ENCODE results near the gene PARP3. TPM values are rescaled to one million over a fixed set of nuclear protein-coding genes. Genes with fewer than 3 reads are reported as not detected.

Gene PARP3
- total RNA-seq, 1 donor from 2014 or later = 18.1 TPM

DNA sequence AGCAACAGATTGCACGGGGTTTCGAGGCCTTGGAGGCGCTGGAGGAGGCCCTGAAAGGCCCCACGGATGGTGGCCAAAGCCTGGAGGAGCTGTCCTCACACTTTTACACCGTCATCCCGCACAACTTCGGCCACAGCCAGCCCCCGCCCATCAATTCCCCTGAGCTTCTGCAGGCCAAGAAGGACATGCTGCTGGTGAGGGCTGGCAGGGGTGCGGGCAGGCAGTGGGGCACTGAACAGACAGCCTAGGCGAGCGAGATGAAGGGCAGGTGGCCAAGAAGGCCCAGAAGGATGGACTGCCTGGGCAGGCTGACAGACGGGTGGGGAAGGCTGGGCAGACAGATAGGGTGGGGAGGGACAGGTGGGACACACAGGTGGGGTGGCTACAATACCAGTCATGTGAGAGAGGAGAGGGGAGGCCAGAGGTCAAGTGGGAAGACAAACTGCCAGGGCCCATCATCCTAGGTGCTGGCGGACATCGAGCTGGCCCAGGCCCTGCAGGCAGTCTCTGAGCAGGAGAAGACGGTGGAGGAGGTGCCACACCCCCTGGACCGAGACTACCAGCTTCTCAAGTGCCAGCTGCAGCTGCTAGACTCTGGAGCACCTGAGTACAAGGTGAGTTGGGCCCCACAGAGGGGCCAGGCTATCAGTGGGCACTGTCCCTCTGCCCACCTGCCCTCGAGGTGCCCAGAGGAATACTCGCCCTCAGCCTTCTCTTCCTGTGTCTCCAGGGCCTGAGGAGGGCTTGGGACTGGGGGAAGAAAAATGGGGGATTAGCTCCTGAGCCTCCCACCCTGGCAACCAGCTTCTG lies 3.1 kb downstream of the PARP3 start:
- intact Hi-C loops (cut with DNase I) = no loop called here
- DNase-seq = peak; percentile 32
- no peak for ATAC-seq (ENCODE audit: poor library complexity)

DNA sequence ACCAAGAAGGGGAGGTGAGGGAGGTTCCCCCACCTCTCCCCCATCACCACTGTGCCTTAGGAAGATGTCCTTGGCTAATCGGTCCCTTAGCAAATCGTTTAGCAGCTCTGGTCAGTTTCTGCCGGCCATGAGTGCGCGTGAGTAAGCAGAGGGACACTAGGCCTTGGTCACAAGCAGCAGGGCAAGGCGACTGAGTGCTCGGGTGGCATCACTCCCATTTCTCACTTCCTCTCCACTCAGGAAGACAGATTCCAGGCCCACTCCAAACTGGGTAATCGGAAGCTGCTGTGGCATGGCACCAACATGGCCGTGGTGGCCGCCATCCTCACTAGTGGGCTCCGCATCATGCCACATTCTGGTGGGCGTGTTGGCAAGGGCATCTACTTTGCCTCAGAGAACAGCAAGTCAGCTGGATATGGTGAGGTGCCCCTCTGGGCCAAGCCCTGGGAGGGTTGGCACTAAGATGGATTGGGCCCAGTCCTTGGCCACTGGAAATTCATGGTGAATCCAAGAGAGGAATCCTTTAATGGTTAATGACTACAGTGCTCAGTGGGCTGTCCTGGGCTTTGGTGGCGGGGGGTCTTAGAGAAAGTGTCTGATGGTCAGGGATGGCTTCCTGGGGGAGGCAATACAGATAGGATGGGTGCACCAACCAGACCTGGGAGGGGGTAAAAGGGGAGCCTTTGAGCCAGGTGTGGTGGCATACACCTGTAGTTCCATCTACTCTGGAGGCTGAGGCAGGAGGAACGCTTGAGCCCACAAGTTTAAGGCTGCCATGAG lies 4.0 kb downstream of the PARP3 start:
- intact Hi-C loops (cut with DNase I) = no loop called here
- ATAC-seq (ENCODE audit: poor library complexity) = no peak
- DNase-seq = no peak

DNA sequence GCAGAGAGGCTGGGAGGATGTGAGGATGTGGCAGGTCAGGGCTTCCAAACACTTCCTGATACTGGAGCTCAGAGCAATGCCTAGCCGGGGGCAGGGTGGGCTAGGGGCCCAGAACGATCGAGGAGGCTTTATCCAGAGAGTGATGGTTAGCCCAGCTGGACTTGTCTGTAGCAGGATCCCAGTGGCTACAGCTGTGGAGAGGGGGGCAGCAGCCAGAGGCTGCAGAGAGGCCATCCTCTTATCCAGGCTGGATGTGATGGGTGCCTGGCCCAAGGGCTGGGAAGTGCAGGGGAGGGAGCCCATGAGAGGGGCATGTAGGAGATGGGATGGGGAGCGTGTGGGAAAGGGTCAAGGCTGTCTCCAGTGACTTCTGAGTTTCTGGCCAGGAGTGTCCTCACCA lies 4.6 kb downstream of the PARP3 start:
- peak; percentile 29 for DNase-seq
- intact Hi-C loops (cut with DNase I) = no loop called here

DNA sequence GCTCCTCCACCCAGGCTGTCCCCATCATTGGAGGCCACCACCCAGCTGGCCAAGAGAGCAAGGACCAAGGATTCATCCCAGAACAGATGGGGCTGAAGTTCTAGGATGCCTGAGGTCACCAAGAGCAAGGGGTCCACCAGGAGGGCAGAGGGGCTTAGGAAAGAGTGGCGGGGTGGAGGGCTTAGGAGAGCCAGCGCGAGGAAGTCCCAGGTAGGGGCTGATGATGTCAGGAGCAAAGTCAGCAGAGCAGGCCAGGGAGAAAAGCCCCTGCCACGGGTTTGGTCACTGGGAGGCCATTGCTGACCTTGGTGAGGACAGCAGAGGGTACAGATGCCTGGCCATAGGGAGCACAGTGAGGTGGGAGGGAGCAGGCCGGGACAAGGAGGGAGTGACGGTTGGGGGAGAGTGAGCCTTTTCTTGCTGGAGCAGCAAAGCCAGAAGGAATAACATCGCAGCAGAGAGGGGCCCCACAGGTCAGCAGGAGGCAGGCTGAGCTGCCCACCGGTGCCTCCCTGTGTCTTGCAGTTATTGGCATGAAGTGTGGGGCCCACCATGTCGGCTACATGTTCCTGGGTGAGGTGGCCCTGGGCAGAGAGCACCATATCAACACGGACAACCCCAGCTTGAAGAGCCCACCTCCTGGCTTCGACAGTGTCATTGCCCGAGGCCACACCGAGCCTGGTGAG lies 5.2 kb downstream of the PARP3 start:
- peak; percentile 15 for DNase-seq
- intact Hi-C loops (cut with DNase I) = no loop called here
- no peak for ATAC-seq (ENCODE audit: poor library complexity)

More for the DNA sequence above, 4.6 kb downstream of the PARP3 start:
- no peak for ATAC-seq (ENCODE audit: poor library complexity)

DNA sequence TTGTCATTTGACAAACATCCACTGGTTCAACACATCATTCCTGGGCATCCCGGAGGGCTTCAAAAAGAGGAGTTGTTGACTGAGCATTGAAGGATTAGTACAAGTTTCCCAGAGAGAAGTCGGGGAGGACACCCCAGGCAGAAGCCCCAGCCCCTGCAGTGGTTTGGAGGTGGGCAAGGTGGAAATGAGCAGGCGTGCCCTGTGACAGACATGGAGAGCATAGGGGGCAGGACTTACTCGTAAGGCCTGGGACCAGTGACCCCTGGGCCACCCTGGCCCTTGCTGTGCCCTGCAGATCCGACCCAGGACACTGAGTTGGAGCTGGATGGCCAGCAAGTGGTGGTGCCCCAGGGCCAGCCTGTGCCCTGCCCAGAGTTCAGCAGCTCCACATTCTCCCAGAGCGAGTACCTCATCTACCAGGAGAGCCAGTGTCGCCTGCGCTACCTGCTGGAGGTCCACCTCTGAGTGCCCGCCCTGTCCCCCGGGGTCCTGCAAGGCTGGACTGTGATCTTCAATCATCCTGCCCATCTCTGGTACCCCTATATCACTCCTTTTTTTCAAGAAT lies 5.9 kb downstream of the PARP3 start:
- intact Hi-C loops (cut with DNase I) = no loop called here
- ATAC-seq (ENCODE audit: poor library complexity) (no peak), DNase-seq (peak; percentile 22)

DNA sequence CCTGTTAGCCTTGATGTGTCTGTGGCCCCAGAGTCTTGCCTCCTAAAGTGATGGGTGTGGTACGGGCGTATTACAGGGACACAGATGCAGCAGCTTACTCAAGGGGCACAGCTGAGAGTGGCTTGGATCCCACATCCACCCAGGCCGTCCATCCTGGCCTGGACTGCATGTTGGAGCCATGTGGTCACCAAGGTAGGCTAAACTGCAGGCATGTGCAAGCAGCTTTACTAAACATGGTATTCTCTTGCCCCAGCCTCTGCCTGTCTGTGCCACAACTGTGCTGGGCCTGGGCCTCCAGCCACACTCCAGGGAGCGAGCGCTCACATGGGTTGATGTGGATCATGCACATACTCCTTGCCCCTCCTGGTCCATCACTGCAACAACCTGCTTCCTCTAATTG lies 7.0 kb downstream of the PARP3 start:
- intact Hi-C loops (cut with DNase I) = no loop called here
- peak; percentile 20 for DNase-seq
- ATAC-seq (ENCODE audit: poor library complexity) = no peak

DNA sequence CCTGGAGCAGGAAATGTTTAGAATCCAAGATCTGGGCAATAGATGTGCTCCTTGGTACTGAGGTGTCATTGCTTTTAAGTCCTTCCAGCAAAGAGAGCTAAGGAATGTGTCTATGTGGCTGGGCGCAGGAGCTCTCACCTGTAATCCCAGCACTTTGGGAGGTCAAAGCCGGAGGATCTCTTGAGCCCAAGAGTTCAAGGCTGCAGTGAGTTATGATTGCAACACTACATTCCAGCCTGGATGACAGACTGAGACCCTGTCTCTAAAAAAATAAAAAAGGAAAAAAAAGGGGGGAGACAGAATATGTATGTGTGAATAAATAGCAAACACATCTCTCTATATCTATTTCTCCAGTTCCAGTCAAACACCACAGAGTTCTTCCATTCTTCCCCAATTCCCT lies 8.7 kb downstream of the PARP3 start:
- intact Hi-C loops (cut with DNase I) = no loop called here
- DNase-seq = no peak
- no peak for ATAC-seq (ENCODE audit: poor library complexity)

DNA sequence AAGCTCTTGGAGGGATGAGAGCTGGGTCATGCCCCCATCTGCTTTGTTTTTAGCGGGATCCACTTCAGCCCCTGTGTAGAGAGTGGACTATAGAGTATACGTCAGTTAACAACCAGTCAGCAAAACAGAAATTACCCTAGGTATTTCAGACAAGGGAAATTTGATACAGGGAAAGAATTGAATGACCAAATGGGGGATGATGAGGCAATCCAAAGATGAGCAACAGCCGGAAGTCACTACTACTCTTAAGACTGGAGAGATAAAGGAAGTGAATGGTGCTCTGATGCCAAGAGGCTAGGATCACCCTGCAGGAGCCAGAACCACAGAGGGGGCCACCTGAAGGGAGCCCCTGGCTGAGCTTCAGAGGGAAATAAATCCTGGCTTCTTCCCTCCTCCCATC lies 11.3 kb downstream of the PARP3 start:
- no peak for ATAC-seq (ENCODE audit: poor library complexity)
- no peak for DNase-seq
- intact Hi-C loops (cut with DNase I) = no loop called here

DNA sequence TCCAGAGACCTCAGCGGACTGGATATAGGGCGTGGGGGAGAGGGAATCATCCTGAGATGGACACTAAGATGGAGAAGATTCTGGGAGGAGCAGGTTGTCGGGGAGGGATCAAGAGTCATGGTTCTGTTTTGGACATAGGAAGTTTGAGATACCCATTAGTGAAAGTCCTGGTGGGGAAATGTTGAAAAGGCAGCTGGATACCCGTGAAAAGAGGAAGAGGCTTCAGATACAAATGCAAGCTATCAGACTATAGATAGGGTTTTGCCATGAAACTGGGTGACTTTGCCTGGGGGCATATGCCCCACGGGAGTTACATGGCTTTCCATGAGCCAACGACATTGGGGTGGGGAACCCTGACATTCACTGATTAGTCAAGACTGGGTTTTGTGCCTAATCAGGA lies 11.9 kb downstream of the PARP3 start:
- no peak for ATAC-seq (ENCODE audit: poor library complexity)
- intact Hi-C loops (cut with DNase I) = no loop called here
- DNase-seq = no peak

DNA sequence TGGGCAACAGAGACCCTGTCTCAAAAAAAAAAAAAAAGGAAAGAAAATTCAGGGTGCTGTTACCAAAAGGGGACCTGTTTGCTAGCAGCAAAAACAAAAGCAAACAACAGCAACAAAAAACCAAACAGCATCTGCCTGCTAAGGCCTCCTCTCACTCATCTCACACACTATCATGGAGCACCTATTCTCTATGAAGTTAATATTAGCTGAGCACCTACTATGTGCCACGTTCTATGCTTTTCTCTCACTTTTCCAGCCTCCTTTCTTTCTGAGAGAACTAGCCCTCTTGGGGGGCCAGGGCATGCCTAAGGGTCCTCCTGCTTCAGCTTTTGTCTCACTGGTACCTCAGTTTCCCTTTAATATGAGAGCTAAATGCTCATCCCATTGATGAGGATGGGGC lies 12.6 kb downstream of the PARP3 start:
- DNase-seq = no peak
- intact Hi-C loops (cut with DNase I) = no loop called here
- ATAC-seq (ENCODE audit: poor library complexity) = no peak

DNA sequence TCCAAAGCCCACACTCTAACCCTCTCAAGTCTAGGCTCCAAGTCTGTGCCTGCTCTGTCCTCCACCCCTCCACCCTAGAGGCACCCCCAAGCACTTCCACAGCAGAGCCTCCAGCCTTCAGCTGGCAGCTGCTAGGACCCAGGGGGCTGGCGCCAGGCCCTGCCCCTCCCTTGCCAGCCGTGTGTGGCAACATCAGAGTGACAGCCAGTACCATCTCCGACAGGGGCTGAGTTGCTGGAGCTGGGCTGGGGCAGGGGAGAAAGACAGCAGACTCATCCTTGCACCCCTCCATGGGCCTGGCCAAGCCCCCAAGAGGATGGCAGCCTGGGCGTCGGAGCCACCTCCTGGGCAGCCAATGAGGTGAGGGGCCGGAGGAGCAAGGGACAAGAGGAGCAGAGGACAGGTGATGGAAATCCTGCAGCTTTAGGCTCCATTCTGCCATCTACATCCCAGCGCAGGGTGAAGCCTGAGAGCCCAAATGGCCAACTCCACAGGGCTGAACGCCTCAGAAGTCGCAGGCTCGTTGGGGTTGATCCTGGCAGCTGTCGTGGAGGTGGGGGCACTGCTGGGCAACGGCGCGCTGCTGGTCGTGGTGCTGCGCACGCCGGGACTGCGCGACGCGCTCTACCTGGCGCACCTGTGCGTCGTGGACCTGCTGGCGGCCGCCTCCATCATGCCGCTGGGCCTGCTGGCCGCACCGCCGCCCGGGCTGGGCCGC lies 13.2 kb downstream of the PARP3 start, which contains the start of gene GPR62:
Gene GPR62 (plus strand): TSS at position 207 of the 718 bp plus-strand sequence. CDS start 272 bp downstream, at position 479.
- intact Hi-C loops (cut with DNase I) = no loop called here
- DNase-seq (no peak), ATAC-seq (ENCODE audit: poor library complexity) (no peak)

DNA sequence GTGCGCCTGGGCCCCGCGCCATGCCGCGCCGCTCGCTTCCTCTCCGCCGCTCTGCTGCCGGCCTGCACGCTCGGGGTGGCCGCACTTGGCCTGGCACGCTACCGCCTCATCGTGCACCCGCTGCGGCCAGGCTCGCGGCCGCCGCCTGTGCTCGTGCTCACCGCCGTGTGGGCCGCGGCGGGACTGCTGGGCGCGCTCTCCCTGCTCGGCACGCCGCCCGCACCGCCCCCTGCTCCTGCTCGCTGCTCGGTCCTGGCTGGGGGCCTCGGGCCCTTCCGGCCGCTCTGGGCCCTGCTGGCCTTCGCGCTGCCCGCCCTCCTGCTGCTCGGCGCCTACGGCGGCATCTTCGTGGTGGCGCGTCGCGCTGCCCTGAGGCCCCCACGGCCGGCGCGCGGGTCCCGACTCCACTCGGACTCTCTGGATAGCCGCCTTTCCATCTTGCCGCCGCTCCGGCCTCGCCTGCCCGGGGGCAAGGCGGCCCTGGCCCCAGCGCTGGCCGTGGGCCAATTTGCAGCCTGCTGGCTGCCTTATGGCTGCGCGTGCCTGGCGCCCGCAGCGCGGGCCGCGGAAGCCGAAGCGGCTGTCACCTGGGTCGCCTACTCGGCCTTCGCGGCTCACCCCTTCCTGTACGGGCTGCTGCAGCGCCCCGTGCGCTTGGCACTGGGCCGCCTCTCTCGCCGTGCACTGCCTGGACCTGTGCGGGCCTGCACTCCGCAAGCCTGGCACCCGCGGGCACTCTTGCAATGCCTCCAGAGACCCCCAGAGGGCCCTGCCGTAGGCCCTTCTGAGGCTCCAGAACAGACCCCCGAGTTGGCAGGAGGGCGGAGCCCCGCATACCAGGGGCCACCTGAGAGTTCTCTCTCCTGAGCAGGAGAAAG lies 14.0 kb downstream of the PARP3 start:
- DNase-seq (peak; percentile 74), ATAC-seq (ENCODE audit: poor library complexity) (peak; percentile 84)
- intact Hi-C loops (cut with DNase I) = no loop called here

DNA sequence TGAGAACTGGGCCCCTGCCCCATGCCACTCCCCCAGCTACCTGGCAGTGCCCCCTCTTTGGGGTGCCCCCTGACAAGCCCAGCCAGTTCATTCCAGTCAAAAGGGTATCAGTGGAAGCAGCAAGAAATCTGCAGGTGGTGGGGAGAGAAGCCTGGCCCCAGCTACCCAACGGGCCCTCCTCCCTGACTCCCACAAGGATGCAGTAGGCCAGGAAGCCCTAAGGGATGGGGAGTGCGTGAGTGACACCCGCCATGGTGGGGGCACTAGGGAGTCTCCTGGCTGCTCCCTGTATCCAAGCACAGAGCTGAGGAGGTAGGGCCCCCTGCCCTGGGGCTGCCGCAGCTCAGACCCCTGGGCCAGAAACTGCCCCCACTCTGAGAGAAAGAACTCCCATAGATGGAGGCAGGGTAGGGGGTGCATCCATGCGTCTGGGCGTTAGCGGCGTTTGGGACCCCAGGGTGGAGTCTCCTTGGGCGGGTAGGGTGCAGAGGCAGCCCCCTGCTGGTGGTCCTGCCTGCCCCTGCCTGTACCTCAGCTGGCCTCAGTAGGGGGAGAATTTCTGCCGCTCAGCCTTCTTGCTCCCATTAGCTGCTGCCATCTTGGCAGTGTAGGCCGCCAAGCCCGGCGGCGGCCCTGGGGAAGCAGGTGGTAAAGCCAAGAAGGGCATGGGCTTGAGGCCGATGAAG lies 15.5 kb downstream of the PARP3 start:
- DNase-seq (no peak), ATAC-seq (ENCODE audit: poor library complexity) (no peak)
- intact Hi-C loops (cut with DNase I) = no loop called here

DNA sequence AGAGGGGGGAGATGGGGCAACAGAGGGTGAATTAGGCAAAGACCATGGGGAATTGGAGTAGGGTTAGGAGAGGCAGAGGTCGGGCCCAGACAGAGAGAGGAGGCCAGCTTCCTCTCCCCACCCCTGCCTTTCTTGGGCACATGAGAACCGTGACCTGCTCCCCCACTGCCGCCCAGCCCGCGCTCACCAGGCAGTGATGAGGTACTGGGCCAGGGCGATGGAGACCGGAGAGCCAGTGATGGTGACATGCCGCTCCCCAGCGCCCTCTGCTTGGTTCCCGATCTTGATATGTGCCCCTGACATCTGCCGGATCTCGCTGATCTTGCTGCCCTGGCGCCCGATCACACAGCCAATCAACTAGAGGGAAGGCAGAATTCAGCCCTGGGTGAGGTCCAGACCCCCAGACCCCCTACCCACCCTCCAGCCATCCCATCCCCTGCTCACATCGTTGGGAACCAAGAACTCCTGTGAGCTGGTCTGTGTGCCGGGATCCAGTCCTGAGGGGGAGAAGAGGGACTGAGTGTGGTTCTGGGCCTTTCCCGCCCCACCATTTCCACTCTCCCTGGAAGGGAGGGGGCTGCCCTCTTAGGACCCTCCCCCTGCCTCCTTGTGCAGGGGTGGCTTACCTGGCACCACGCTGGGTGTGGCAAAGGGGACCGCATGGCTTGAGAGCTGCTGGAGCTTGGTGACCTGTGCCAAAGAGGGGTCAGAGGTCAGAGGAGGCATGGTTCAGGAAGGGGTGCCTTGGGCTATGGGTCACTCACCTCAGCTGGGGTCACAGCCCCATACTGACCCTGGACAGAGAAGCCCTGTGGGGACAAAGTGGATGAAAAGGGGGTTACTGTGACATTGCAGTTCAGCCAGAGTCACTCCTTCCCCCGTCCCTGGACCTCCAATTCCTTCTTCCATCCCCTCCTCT lies 16.7 kb downstream of the PARP3 start:
- DNase-seq (no peak), ATAC-seq (ENCODE audit: poor library complexity) (no peak)
- intact Hi-C loops (cut with DNase I) = no loop called here

DNA sequence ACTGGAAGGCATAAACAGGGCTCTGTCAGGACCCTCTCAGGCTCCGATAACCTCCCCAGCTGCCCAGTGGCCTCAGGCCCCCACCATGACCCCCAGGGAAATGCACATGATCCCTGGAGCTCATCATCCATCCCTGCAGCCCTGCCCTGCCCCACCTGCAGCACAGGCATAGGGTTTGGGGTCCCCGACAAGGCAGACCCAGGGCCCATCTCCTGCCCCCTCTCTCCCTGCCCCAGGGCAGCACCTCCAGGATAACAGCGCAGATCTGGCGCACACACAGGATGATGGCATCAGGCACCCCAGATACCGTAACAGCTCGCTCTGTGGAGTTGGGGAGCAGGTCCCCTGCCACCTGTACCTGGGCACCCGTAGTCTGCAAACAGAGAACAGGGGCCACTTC lies 17.5 kb downstream of the PARP3 start:
- ATAC-seq (ENCODE audit: poor library complexity) (no peak), DNase-seq (no peak)
- intact Hi-C loops (cut with DNase I) = no loop called here

DNA sequence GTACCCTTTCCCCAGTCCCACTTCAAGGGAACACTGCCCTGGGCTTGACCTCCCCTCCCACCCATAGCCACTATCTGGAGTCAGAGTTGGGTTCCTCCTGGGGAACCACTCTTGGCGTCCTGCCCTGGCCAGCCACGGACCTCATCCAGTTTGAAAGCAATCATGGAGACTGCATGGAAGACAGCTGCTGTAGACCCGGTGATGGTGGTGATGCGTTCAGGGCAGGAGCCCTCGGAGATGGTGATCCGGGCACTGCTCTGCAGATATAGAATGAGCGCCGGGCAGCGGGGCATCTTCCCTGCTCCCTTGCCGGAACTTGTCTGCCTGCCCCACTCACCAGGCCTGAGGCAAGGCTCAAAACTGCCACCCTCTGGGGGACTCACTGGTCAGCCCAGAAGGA lies 18.2 kb downstream of the PARP3 start:
- no peak for DNase-seq
- no peak for ATAC-seq (ENCODE audit: poor library complexity)
- intact Hi-C loops (cut with DNase I) = no loop called here

All from Right ventricle myocardium superior (tissue), 1 donor.